IMR-90 (cell line): ENCODE data around the gene TMEM45A. TPM values are rescaled to one million over a fixed set of nuclear protein-coding genes. Genes with fewer than 3 reads are reported as not detected.

Experiments used
- ATAC-seq: fragments of 200-7000 bp; cut with Tn5 transposase; 2 replicates; pipeline ENCODE4 v1.9.1; 2020; ENCODE audit warnings: low read depth, mild to moderate bottlenecking, moderate library complexity
- BruUV-seq: library from RNA; stranded (reverse); fragments of 400-500 nt; replicated peaks from 2 replicates; lab custom pipeline; 2021; lab: Mats Ljungman, UMichigan
- CTCF ChIA-PET: fragments of 300-600 bp; formaldehyde crosslinking; extraction: SDS; loops from one replicate; lab custom pipeline; 2021; ENCODE audit warnings: antibody characterized with exemption; lab: Yijun Ruan, JAX
- POLR2A ChIA-PET: fragments of 300-600 bp; sonication (Branson Sonifier 250); formaldehyde crosslinking; loops from one replicate; lab custom pipeline; 2022; ENCODE audit warnings: antibody characterized with exemption; ENCODE audit not compliant: unreplicated experiment; lab: Charles Lee
- DNase-seq: peaks from one replicate; pipeline ENCODE4 v3.0.0; 2013
- H2AFZ ChIP-seq: replicated peaks from 2 replicates; pipeline ENCODE3; 2013; ENCODE audit warnings: low read length, mild to moderate bottlenecking; ENCODE audit not compliant: poor library complexity
- H2AK5ac ChIP-seq: 2 replicates; pipeline ENCODE4 v1.6.1; 2013; ENCODE audit warnings: low read depth, low read length, inconsistent platforms
- H2AK9ac ChIP-seq: replicated peaks from 2 replicates; pipeline ENCODE3; 2013; ENCODE audit warnings: mild to moderate bottlenecking, low read depth, low read length, moderate library complexity; ENCODE audit not compliant: poor library complexity
- H2BK120ac ChIP-seq: 2 replicates; pipeline ENCODE4 v1.6.1; 2013; ENCODE audit warnings: low read depth, low read length, inconsistent platforms
- H2BK15ac ChIP-seq: 3 replicates; pipeline ENCODE4 v1.6.1; 2013; ENCODE audit warnings: low read depth, low read length, inconsistent platforms
- H2BK20ac ChIP-seq: 2 replicates; pipeline ENCODE4 v1.6.1; 2013; ENCODE audit warnings: low read depth, mild to moderate bottlenecking, inconsistent platforms, low read length, moderate library complexity
- H2BK5ac ChIP-seq: 2 replicates; pipeline ENCODE4 v1.6.1; 2013; ENCODE audit warnings: mild to moderate bottlenecking, low read depth, low read length, inconsistent platforms; ENCODE audit not compliant: poor library complexity, severe bottlenecking
- H3K14ac ChIP-seq: replicated peaks from 2 replicates; pipeline ENCODE4 v1.6.1; 2013; ENCODE audit warnings: low read depth, low read length, inconsistent platforms
- H3K18ac ChIP-seq: 2 replicates; pipeline ENCODE4 v1.6.1; 2013; ENCODE audit warnings: low read depth, low read length, control low read depth
- H3K23ac ChIP-seq: 2 replicates; pipeline ENCODE4 v1.6.1; 2013; ENCODE audit warnings: low read depth, low read length, inconsistent platforms
- H3K27ac ChIP-seq: 2 replicates; pipeline ENCODE4 v1.5.1; 2013; ENCODE audit warnings: mild to moderate bottlenecking, control low read depth, low read length; ENCODE audit not compliant: insufficient read depth
- H3K27me3 ChIP-seq: 2 replicates; pipeline ENCODE4 v1.6.1; 2013; ENCODE audit warnings: low read length; ENCODE audit not compliant: control insufficient read depth, insufficient read depth
- H3K36me3 ChIP-seq: 2 replicates; pipeline ENCODE4 v1.6.1; 2013; ENCODE audit warnings: low read length, mixed read lengths; ENCODE audit not compliant: control insufficient read depth, insufficient read depth
- H3K4ac ChIP-seq: 2 replicates; pipeline ENCODE4 v1.6.1; 2013; ENCODE audit warnings: low read depth, low read length, inconsistent platforms
- H3K4me1 ChIP-seq: 2 replicates; pipeline ENCODE4 v1.6.1; 2013; ENCODE audit warnings: low read length, mixed read lengths; ENCODE audit not compliant: control insufficient read depth, insufficient read depth
- H3K4me2 ChIP-seq: 2 replicates; pipeline ENCODE4 v1.6.1; 2013; ENCODE audit warnings: low read depth, mild to moderate bottlenecking, control low read depth, low read length, moderate library complexity
- H3K4me3 ChIP-seq: 2 replicates; pipeline ENCODE4 v1.5.1; 2013; ENCODE audit warnings: low read depth, mild to moderate bottlenecking, control low read depth, low read length, moderate library complexity; ENCODE audit not compliant: insufficient read depth
- H3K56ac ChIP-seq: 2 replicates; pipeline ENCODE4 v1.6.1; 2013; ENCODE audit warnings: low read length, inconsistent platforms; ENCODE audit not compliant: insufficient read depth; ENCODE audit errors: extremely low read depth
- H3K79me1 ChIP-seq, 2 experiments: 2 replicates each; pipeline ENCODE4 v1.6.1; 2013; ENCODE audit warnings: low read length in 2 of 2, inconsistent platforms in 1 of 2, low read depth in 1 of 2
- H3K9ac ChIP-seq: 2 replicates; pipeline ENCODE4 v1.6.1; 2013; ENCODE audit warnings: low read depth, low read length, control low read depth
- H3K9me1 ChIP-seq: 2 replicates; pipeline ENCODE4 v1.6.1; 2013; ENCODE audit warnings: low read length, inconsistent platforms; ENCODE audit not compliant: insufficient read depth
- H3K9me3 ChIP-seq: 2 replicates; pipeline ENCODE4 v1.6.1; 2013; ENCODE audit warnings: low read length; ENCODE audit not compliant: control insufficient read depth, insufficient read depth
- H4K20me1 ChIP-seq: 2 replicates; pipeline ENCODE4 v1.6.1; 2013; ENCODE audit warnings: low read length, inconsistent platforms; ENCODE audit not compliant: insufficient read depth
- H4K5ac ChIP-seq: 2 replicates; pipeline ENCODE4 v1.6.1; 2013; ENCODE audit warnings: mild to moderate bottlenecking, low read depth, low read length, control low read depth
- H4K8ac ChIP-seq, 2 experiments: 2 replicates each; pipeline ENCODE4 v1.6.1; 2013; ENCODE audit warnings: low read depth in 2 of 2, low read length in 2 of 2, control low read depth in 1 of 2, inconsistent platforms in 1 of 2
- H4K91ac ChIP-seq: 2 replicates; pipeline ENCODE4 v1.6.1; 2013; ENCODE audit warnings: low read depth, low read length, inconsistent platforms; ENCODE audit not compliant: insufficient read depth
- CEBPB ChIP-seq: IDR thresholded peaks from 2 replicates; pipeline ENCODE4 v1.6.1; 2012; ENCODE audit warnings: low read depth, low read length, improper control_type of control experiment
- FOS ChIP-seq: fragments of 150-350 bp; IDR thresholded peaks from 2 replicates; pipeline ENCODE4 v1.6.1; 2016; ENCODE audit warnings: low read depth, low read length
- MAZ ChIP-seq: IDR thresholded peaks from 2 replicates; pipeline ENCODE4 v1.6.1; 2012; ENCODE audit warnings: low read depth, mild to moderate bottlenecking, low read length, improper control_type of control experiment, moderate library complexity, borderline replicate concordance
- MXI1 ChIP-seq: IDR thresholded peaks from 2 replicates; pipeline ENCODE4 v1.6.1; 2012; ENCODE audit warnings: low read depth, mild to moderate bottlenecking, low read length, moderate library complexity, borderline replicate concordance
- POLR2A ChIP-seq: IDR thresholded peaks from 2 replicates; pipeline ENCODE4 v1.6.1; 2012; ENCODE audit warnings: mild to moderate bottlenecking, low read depth, low read length
- RFX5 ChIP-seq: IDR thresholded peaks from 2 replicates; pipeline ENCODE4 v1.8.0; 2012; ENCODE audit warnings: low read depth, mild to moderate bottlenecking, low read length, moderate library complexity
- SMC3 ChIP-seq: fragments of 150-350 bp; IDR thresholded peaks from 2 replicates; pipeline ENCODE4 v1.6.1; 2016; ENCODE audit warnings: low read depth, mild to moderate bottlenecking, antibody characterized with exemption, low read length, moderate library complexity
- whole genome bisulfite sequencing, 2 experiments: methylation state at CpG; one replicate each; pipeline versions ENCODE4 v1.1.5 to v1.1.7; 2013; ENCODE audit warnings: missing lambda C conversion rate in 2 of 2; ENCODE audit not compliant: insufficient read length in 1 of 2; ENCODE audit errors: extremely low coverage in 2 of 2; 5-methylcytosine and 5-hydroxymethylcytosine counted together
- dilution Hi-C: fragments of 300-500 bp; cut with HindIII; formaldehyde crosslinking; loops from one replicate; pipeline ENCODE4 v1.14.3; 2018; ENCODE audit warnings: low sequenced_read_pairs; ENCODE audit not compliant: unreplicated experiment
- in situ Hi-C: fragments of 300-500 bp; cut with MboI; formaldehyde crosslinking; loops from 3 replicates; pipeline ENCODE4 v1.14.3; 2019; ENCODE audit warnings: low sequenced_read_pairs, inconsistent platforms, mixed read lengths
- intact Hi-C: fragments of 100-400 bp; cut with micrococcal nuclease; formaldehyde crosslinking; loops from 2 replicates; pipeline ENCODE4 v1.10.0; 2022
- polyA plus RNA-seq, 3 experiments: library from polyadenylated mRNA; depleted of rRNA; stranded (reverse); fragments of >200 nt; gene quantifications; 2 replicates each; pipeline ENCODE4 v1.2.3, GENCODE V29; 2012; ENCODE audit warnings: low replicate concordance in 1 of 3
- total RNA-seq: library from RNA; depleted of rRNA; stranded (reverse); fragments of >200 nt; gene quantifications from 2 replicates; pipeline ENCODE4 v1.2.3, GENCODE V29; 2012
- TF ChIP-seq, protein P1 (sequence below): fragments of 150-350 bp; IDR thresholded peaks from 2 replicates; pipeline ENCODE4 v1.6.1; 2016; ENCODE audit warnings: low read depth, mild to moderate bottlenecking, low read length, moderate library complexity, borderline replicate concordance
- TF ChIP-seq, protein P2 (sequence below): fragments of 150-350 bp; IDR thresholded peaks from 2 replicates; pipeline ENCODE4 v1.6.1; 2017; ENCODE audit warnings: mild to moderate bottlenecking, antibody characterized with exemption, low read length, low read depth

TMEM45A gene
- total and polyA plus RNA-seq, 2 of the 4 experiments (the other 2 are of a cell fraction), result 13.6 to 21.7 TPM

DNA sequence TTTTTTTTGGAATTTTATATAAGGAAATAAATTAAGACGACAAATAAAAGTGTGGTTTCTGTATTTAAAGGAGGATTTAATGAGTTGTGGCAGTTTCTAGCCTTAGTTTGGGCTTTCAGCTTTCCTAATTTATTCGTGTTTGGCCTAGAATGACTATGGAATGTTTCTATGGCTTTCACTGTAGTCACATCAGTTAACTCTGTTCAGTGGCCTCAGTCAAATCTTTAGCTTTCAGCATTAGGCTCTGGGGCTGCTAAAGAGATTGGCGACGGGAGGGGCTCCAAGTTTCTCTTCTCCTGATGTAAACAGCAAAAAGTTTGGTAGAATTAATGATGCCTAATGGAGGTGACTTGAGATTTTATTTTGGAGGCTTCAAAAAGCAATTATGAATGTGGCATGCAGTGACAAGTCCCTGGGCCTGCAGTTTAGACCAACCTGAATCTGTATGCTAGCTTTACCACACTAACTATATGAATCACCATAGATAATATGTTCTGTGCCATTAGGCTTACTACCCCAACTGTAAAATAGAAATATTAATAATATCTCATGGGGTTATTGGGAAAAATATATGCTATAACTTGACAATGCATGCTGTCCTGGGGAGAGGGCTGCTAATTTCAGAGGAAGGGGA is 69.9 kb downstream of the TMEM45A start:
- H2BK20ac ChIP-seq, result no peak overlapping the region
- H3K27ac ChIP-seq, result no peak overlapping the region
- 100% methylated on average over 1 of the region's 4 CpGs; no CpG with 5 or more reads in 1 of the 2 experiments for WGBS, 2 experiments
- no peak overlapping the region for H2AK9ac ChIP-seq
- no peaks in the 10 kb centered on the region for H3K36me3 ChIP-seq
- in situ Hi-C loops, result no loop called here
- H2AFZ ChIP-seq, result no peak overlapping the region
- H3K79me1 ChIP-seq, result no peaks in the 10 kb centered on the region
- no peak overlapping the region for H4K91ac ChIP-seq
- intact Hi-C loops, result no loop called here
- no peak overlapping the region for H3K4me3 ChIP-seq
- peaks cover 10% of the 10 kb centered on the region for H3K4me1 ChIP-seq
- DNase-seq (no peak), ATAC-seq (no peak)
- no peak overlapping the region for H3K56ac ChIP-seq
- H4K5ac ChIP-seq, result no peak overlapping the region
- H2BK5ac ChIP-seq, result no peak overlapping the region
- no peaks in the 10 kb centered on the region for H3K9me3 ChIP-seq
- no TSS peak for BruUV-seq
- no peak overlapping the region for H3K14ac ChIP-seq
- no peak overlapping the region for H2AK5ac ChIP-seq
- no peak overlapping the region for H3K4me2 ChIP-seq
- TF ChIP-seq FOS (no peak), POLR2A (no peak), MXI1 (no peak), SMC3 (no peak), MAZ (no peak), RFX5 (no peak), CEBPB (no peak)
- TF ChIP-seq, protein P1, sequence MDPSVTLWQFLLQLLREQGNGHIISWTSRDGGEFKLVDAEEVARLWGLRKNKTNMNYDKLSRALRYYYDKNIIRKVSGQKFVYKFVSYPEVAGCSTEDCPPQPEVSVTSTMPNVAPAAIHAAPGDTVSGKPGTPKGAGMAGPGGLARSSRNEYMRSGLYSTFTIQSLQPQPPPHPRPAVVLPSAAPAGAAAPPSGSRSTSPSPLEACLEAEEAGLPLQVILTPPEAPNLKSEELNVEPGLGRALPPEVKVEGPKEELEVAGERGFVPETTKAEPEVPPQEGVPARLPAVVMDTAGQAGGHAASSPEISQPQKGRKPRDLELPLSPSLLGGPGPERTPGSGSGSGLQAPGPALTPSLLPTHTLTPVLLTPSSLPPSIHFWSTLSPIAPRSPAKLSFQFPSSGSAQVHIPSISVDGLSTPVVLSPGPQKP, result no peak
- TF ChIP-seq, protein P2, sequence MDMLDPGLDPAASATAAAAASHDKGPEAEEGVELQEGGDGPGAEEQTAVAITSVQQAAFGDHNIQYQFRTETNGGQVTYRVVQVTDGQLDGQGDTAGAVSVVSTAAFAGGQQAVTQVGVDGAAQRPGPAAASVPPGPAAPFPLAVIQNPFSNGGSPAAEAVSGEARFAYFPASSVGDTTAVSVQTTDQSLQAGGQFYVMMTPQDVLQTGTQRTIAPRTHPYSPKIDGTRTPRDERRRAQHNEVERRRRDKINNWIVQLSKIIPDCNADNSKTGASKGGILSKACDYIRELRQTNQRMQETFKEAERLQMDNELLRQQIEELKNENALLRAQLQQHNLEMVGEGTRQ, result no peak
- no peak overlapping the region for H3K18ac ChIP-seq
- H2BK15ac ChIP-seq, result no peak overlapping the region
- no peaks in the 10 kb centered on the region for H3K27me3 ChIP-seq
- CTCF ChIA-PET, result interaction anchor here (0.9 kb wide), 1 partner anchor 15 kb away, joined by 15 read pairs; no protein-coding TSS in a partner anchor
- POLR2A ChIA-PET, result no interaction called here
- dilution Hi-C loops, result no loop called here
- H2BK120ac ChIP-seq, result no peak overlapping the region
- H3K9ac ChIP-seq, result no peak overlapping the region
- H3K23ac ChIP-seq, result no peak overlapping the region
- no peak overlapping the region for H3K4ac ChIP-seq
- H4K8ac ChIP-seq, result no peak overlapping the region
- H4K20me1 ChIP-seq, result no peaks in the 10 kb centered on the region
- peaks cover 7% of the 10 kb centered on the region for H3K9me1 ChIP-seq
